Brain microvascular endothelial cell (primary cell): Measurements from ENCODE around the gene RAB24.
A peak's percentile ranks its signal among the peaks of the same experiment; 100 is the strongest.

ENCODE experiments used
- DNase-seq: peaks from one replicate; pipeline ENCODE4 v3.0.0-alpha.2; 2020
- H3K27ac ChIP-seq: fragments of 250-450 bp; sonication (Bioruptor Pico); 2 replicates; pipeline ENCODE4 v1.5.1; 2020; ENCODE audit warnings: mild to moderate bottlenecking, moderate library complexity
- H3K27me3 ChIP-seq: fragments of 250-450 bp; sonication (Bioruptor Pico); replicated peaks from 2 replicates; pipeline ENCODE4 v1.5.1; 2020; ENCODE audit warnings: mild to moderate bottlenecking
- H3K36me3 ChIP-seq: fragments of 250-450 bp; sonication (Bioruptor Pico); replicated peaks from 2 replicates; pipeline ENCODE4 v1.5.1; 2020; ENCODE audit warnings: mild to moderate bottlenecking
- H3K4me3 ChIP-seq: 2 replicates; pipeline ENCODE4 v1.5.1; 2011; ENCODE audit warnings: low read depth, mild to moderate bottlenecking, control low read depth, low read length, moderate library complexity
- in situ Hi-C: cut with HindIII; loops from 2 replicates; pipeline ENCODE4 v1.10.0; 2017; ENCODE audit warnings: low sequenced_read_pairs, low pct_ligation_motif_present
- TF ChIP-seq, protein P1 (sequence below): IDR thresholded peaks from 2 replicates; pipeline ENCODE4 v1.5.1; 2011; ENCODE audit warnings: low read depth, mild to moderate bottlenecking, moderate library complexity, low read length, control low read depth, inconsistent platforms; ENCODE audit errors: missing control alignments

The RAB24 gene

GRCh38 chr5:177271113-177271512, 32.4 kb downstream of the RAB24 start:
- DNase-seq, result peak; percentile 18
- peaks cover 18% of the 10 kb centered on the region for H3K36me3 ChIP-seq
- in situ Hi-C loops, result no loop called here
- peak overlapping the region; percentile 39 for H3K27ac ChIP-seq
- TF ChIP-seq, protein P1, sequence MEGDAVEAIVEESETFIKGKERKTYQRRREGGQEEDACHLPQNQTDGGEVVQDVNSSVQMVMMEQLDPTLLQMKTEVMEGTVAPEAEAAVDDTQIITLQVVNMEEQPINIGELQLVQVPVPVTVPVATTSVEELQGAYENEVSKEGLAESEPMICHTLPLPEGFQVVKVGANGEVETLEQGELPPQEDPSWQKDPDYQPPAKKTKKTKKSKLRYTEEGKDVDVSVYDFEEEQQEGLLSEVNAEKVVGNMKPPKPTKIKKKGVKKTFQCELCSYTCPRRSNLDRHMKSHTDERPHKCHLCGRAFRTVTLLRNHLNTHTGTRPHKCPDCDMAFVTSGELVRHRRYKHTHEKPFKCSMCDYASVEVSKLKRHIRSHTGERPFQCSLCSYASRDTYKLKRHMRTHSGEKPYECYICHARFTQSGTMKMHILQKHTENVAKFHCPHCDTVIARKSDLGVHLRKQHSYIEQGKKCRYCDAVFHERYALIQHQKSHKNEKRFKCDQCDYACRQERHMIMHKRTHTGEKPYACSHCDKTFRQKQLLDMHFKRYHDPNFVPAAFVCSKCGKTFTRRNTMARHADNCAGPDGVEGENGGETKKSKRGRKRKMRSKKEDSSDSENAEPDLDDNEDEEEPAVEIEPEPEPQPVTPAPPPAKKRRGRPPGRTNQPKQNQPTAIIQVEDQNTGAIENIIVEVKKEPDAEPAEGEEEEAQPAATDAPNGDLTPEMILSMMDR, result no peak
- no peak overlapping the region for H3K4me3 ChIP-seq
- H3K27me3 ChIP-seq, result no peaks in the 10 kb centered on the region

DNA sequence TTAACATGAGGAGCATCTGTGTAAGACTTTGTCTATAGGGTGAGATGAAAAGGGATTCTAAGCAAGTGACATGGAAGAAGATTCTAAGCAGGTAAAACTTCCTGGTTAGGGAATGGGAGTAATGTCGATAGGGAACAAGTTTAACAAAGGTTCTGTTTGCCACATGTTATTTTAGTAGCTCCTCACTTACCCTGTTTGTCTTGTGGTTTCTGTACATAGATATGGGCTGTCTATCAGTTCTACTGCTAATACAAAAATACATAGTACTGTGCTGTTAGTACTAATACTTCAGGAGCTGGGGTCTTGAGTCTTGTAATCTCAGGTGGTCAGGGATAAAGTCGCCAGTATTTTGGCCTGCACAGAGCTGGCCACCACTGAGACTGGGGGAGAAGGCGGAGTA, 32.9 kb downstream of the RAB24 start:
- Histone ChIP-seq H3K36me3 (peaks cover 16% of the 10 kb centered on the region), H3K27me3 (no peaks in the 10 kb centered on the region), H3K27ac (peak overlapping the region; percentile 39), H3K4me3 (no peak overlapping the region)
- in situ Hi-C loops, result no loop called here
- no peak for DNase-seq
- TF ChIP-seq, protein P1, result no peak

GRCh38 chr5:177269976-177270375, 33.5 kb downstream of the RAB24 start:
- TF ChIP-seq, protein P1, result no peak
- Histone ChIP-seq H3K4me3 (no peak overlapping the region), H3K27ac (no peak overlapping the region), H3K36me3 (peaks cover 16% of the 10 kb centered on the region), H3K27me3 (no peaks in the 10 kb centered on the region)
- DNase-seq, result no peak
- in situ Hi-C loops, result no loop called here

DNA sequence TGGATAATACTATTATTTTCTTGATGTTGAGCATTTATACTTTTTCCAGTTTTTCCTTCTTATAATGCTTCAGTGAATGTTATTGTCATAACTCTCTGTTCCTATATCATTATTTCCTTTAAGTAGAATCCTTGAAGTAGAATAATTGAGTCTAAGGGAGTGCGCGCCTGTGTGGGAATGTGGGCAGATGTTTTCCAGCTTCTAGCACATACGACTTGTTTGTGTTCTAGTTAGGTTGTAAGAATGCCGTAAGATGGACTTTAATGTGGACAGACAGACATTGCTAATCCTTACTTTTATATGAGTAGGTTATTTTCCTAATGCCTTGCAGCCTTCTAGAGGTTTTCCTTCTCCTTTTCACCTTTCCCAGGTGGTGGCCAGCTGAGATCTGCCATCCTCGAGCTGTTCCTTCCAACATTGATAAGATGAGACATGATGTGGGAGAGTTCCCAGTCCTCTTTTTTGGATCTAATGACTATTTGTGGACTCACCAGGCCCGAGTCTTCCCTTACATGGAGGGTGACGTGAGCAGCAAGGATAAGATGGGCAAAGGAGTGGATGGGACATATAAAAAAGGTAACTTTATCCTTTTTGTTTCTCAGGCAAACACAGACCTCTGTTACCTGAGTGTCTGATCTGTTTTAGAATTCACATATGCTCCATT, 34.2 kb downstream of the RAB24 start:
- TF ChIP-seq, protein P1, result no peak
- no peak overlapping the region for H3K4me3 ChIP-seq
- peaks cover 15% of the 10 kb centered on the region for H3K36me3 ChIP-seq
- no peak overlapping the region for H3K27ac ChIP-seq
- DNase-seq, result no peak
- in situ Hi-C loops, result no loop called here
- no peaks in the 10 kb centered on the region for H3K27me3 ChIP-seq

DNA sequence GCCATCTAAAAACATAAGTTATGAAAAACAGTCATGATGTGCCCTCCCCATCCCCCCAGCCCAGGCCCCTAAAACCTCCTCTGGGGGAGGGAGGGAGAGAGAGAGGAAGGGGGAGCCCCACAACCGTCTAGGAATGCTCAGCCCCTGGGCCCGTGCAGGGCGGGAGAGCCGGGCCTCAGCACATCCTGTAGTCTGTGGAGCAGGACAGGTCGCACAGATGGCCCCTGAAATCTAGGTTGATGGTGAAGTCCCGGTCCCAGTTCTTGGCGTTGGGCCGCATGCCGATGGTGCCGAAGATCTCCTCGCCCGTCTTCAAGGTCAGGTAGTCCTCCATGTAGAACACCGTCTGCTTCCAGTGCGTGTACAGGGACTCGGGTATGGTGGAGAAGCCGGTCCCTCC, 38.1 kb downstream of the RAB24 start:
- Histone ChIP-seq H3K27ac (no peak overlapping the region), H3K4me3 (no peak overlapping the region), H3K36me3 (peaks cover 18% of the 10 kb centered on the region), H3K27me3 (no peaks in the 10 kb centered on the region)
- DNase-seq, result no peak
- TF ChIP-seq, protein P1, result no peak
- in situ Hi-C loops, result no loop called here

DNA sequence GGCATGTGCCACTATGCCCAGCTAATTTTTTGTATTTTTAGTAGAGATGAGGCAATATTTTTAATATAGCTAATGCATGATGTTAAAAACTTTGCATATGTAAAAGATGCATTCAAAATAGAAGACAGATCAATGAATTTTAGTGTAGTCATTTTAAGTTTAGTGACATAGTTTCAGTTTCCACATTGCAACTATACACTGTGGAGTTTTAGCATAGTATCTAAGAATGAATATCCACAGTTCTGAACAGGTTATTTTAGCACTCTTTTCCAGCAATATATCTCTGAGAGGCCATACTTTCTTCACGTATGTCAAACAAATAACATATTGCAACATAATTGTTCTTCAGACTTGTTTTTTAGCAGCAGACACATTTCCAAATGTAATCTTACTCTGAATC, 39.3 kb downstream of the RAB24 start:
- in situ Hi-C loops, result no loop called here
- Histone ChIP-seq H3K27ac (no peak overlapping the region), H3K36me3 (peaks cover 25% of the 10 kb centered on the region), H3K27me3 (no peaks in the 10 kb centered on the region), H3K4me3 (no peak overlapping the region)
- DNase-seq, result no peak
- TF ChIP-seq, protein P1, result no peak
